ENCODE data around the gene GARIN6.
"Not testable (repeated sequence)": the region's sequence is repeated elsewhere in the genome, so short reads cannot be mapped to it uniquely, and the experiment has no call there.

GARIN6 gene

GRCh38 chr12:99647453-99647852 is at the start of gene GARIN6:
TSS of gene GARIN6 (plus strand) at chr12:99647753. CDS start at chr12:99648175, 422 bp downstream.
- DNase-seq (ENCODE audit: low read depth in 1 of 2, low spot score in 1 of 2) = no peak

DNA sequence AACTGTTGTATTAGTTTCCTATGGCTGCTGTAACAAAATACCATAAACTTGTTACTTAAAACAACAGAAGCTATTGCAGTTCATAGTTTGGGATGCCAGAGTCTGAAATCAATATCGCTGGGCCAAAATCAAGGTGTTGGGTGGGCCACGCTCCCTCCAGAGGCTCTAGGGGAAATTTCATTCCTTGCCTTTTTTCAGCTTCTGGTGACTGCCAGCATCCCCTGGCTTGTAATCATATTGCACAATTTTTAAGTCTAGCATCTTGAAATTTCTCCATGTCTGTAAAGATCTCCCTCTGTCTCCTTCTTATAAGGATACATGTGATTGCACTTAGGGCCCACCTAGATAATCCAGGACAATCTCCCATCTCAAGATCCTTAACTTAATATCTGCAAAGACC is 48.8 kb upstream of the GARIN6 start:
- no peak for DNase-seq (ENCODE audit: low read depth in 1 of 2, low spot score in 1 of 2)

DNA sequence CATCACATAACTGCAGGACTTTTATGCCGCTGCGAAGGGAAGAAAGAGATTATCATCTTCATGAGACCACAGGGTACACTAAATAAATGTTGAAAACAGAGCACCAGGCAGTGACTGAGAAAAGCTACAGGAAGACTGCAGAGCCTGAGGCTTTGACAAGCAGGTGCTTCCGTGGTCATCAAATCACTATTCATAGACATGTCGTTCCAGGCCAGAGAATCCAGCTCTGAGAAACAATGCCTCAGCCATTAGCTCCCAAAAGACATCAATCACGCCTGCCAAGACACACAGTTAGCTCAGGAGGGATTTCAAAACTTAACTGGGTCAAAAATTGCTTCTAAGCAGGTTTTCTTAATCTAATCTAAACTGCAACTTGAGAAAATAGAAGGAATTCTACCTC is 47.2 kb upstream of the GARIN6 start:
- no peak for DNase-seq (ENCODE audit: low read depth in 1 of 2, low spot score in 1 of 2)

DNA sequence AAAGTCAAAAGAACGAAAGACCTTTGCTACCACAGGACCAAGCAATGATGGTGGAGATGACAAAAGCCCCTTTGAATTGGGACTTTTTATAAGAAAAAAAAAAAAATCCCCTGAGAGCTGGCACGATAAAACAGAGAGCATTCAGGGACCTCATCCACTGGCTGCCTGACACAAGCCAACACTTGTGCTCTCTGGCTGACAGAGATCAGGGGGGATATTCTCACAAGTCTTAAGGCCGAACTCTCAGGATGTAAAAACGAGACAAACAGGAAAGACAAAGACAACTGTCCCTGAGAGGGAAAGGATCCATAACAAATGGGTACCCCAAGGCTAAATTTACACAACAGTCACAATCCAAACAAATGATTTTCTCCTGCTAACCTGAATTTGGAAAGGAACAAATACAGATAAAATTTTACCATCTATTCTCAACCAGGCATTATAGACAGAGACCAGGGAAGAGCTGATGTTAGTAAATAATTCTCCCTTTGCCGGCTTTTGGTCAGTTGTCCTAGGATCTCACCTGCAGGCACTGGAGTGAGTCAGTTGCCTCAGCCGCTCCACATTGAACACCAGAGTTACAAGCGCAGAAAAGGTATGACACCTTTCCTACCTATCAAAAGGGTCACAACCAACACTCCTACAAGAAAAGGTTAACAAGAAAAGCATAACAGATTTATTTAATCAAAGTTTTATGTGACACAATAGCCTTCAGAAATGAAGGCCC is 37.9 kb upstream of the GARIN6 start:
- DNase-seq (ENCODE audit: low read depth in 1 of 2, low spot score in 1 of 2) = no peak

GRCh38 chr12:99611117-99611516 is 36.4 kb upstream of the GARIN6 start:
- no peak for DNase-seq (ENCODE audit: low read depth in 1 of 2, low spot score in 1 of 2)

GRCh38 chr12:99611599-99611998 is 36.0 kb upstream of the GARIN6 start:
- no peak for DNase-seq (ENCODE audit: low read depth in 1 of 2, low spot score in 1 of 2)

GRCh38 chr12:99618657-99619056 is 28.9 kb upstream of the GARIN6 start:
- no peak for DNase-seq (ENCODE audit: low read depth in 1 of 2, low spot score in 1 of 2)

- DNase-seq (ENCODE audit: low read depth in 1 of 2, low spot score in 1 of 2) = no peak
Observed at GRCh38 chr12:99619389-99620158, 28.0 kb upstream of the GARIN6 start.

DNA sequence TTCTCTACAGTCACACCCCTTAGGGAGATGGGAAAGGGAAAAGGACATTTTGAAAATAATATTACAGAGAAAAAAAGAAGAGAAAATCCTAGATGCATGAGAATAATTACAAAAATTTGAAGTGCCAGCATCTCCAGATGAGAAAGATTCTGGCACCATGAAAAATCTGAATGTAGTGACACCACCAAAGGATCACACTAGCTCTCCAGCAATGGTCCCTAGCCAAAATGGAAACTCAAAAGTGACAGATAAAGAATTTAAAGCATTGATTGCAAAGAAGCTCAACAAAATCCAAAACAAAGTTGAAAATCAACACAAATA is 27.4 kb upstream of the GARIN6 start:
- no peak for DNase-seq (ENCODE audit: low read depth in 1 of 2, low spot score in 1 of 2)

DNA sequence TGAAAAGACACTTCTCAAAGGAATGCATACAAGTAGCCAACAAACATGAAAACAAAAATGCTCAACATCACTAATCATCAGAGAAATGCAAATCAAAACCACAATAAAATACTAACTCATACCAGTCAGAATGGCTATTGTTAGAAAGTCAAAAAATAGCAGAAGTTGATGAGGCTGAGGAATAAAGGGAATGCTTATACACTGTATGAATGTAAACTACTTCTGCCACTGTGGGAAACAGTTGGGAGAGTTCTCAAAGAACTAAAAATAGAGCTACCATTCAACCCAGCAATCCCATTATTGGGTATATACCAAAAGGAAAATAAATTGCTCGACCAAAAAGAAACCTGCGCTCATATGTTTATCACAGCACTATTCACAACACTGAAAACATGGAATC is 23.0 kb upstream of the GARIN6 start:
- DNase-seq (ENCODE audit: low read depth in 1 of 2, low spot score in 1 of 2) = not testable (repeated sequence)

DNA sequence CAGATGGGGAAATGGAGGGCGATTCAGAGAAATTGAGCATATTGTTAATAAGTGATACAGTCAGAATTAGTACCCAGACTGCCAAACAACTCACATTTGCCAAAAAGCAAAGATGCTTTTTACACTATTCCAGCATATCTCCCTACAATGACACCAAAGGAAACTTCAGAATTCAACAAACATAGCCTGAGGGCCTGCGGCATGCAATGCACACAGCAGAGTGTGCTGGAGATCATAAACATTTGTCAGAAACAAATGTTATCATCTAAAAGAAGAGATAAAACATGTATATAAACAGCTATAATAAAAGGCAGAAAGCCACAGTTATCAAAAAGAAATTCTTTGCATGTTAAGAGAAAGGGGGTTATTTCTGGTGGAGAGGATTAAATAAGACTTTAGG is 20.1 kb upstream of the GARIN6 start:
- no peak for DNase-seq (ENCODE audit: low read depth in 1 of 2, low spot score in 1 of 2)

- no peak for DNase-seq (ENCODE audit: low read depth in 1 of 2, low spot score in 1 of 2)
Observed at GRCh38 chr12:99644629-99645028, 2.9 kb upstream of the GARIN6 start.

- DNase-seq (ENCODE audit: low read depth in 1 of 2, low spot score in 1 of 2) = no peak
Observed at GRCh38 chr12:99648183-99648582, 630 bp downstream of the GARIN6 start.

DNA sequence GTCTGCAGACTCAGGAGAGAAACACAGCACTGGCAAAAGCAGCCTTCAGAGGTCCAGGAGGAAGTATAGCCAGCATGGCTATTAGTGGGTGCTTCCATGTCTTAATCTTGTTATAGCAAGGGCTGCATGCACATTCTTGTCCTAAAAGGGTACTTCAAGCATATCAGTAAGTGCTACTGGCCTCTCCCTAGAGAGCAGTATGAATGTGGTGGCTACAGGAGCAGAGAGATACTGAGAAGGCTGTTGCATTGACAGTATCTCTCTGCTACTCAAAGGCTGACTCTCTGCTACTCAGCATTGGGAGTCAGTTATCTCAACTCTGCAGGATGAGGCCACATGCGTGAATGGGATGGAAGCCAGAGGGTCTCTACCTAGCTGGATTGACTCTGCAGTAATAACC is 2.0 kb downstream of the GARIN6 start:
- DNase-seq (ENCODE audit: low read depth in 1 of 2, low spot score in 1 of 2) = no peak

- no peak for DNase-seq (ENCODE audit: low read depth in 1 of 2, low spot score in 1 of 2)
Observed at GRCh38 chr12:99658671-99659349, 11.3 kb downstream of the GARIN6 start.

- DNase-seq (ENCODE audit: low read depth in 1 of 2, low spot score in 1 of 2) = no peak
Observed at GRCh38 chr12:99670635-99671034, 23.1 kb downstream of the GARIN6 start.

GRCh38 chr12:99680276-99680675 is 32.7 kb downstream of the GARIN6 start:
- no peak for DNase-seq (ENCODE audit: low read depth in 1 of 2, low spot score in 1 of 2)

- no peak for DNase-seq (ENCODE audit: low read depth in 1 of 2, low spot score in 1 of 2)
Observed at GRCh38 chr12:99686142-99686541, 38.6 kb downstream of the GARIN6 start.

- DNase-seq (ENCODE audit: low read depth in 1 of 2, low spot score in 1 of 2) = no peak
Observed at GRCh38 chr12:99695050-99695449, 47.5 kb downstream of the GARIN6 start.
